ENCODE measurements around the gene MC2R. TPM values are rescaled to one million over a fixed set of nuclear protein-coding genes. Genes with fewer than 3 reads are reported as not detected.

The MC2R gene
- not detected for total RNA-seq
- long read RNA-seq, result 0 reads

- no peaks in the 10 kb centered on the region for H3K36me3 ChIP-seq
- no peak within 1 kb of the TSS for H3K27ac ChIP-seq
- H3K4me3 ChIP-seq, result no peak within 1 kb of the TSS
- H3K4me1 ChIP-seq, result no peaks in the 10 kb centered on the region
- intact Hi-C loops (cut with DNase I), result no loop called here
- ATAC-seq, result no peak
- no peak for DNase-seq
- no peak for TF ChIP-seq CTCF (IDR thresholded peaks at IDR 0.05)
- H3K9me3 ChIP-seq, result no peaks in the 10 kb centered on the region
- no peaks in the 10 kb centered on the region for H3K27me3 ChIP-seq
Measured at GRCh38 chr18:13915391-13915790, at the start of gene MC2R. MC2R (minus strand) TSS chr18:13915536; CDS start chr18:13885518, 30,018 bp downstream.

- Histone ChIP-seq H3K27me3 (no peaks in the 10 kb centered on the region), H3K4me1 (no peaks in the 10 kb centered on the region), H3K4me3 (no peak overlapping the region), H3K9me3 (no peaks in the 10 kb centered on the region), H3K27ac (no peak overlapping the region), H3K36me3 (no peaks in the 10 kb centered on the region)
- no peak for TF ChIP-seq CTCF (IDR thresholded peaks at IDR 0.05)
- DNase-seq (no peak), ATAC-seq (no peak)
- intact Hi-C loops (cut with DNase I), result no loop called here
Measured at GRCh38 chr18:13945811-13946210, 30.5 kb upstream of the MC2R start.

GRCh38 chr18:13943338-13943737, 28.0 kb upstream of the MC2R start:
- intact Hi-C loops (cut with DNase I), result no loop called here
- no peaks in the 10 kb centered on the region for H3K4me1 ChIP-seq
- no peaks in the 10 kb centered on the region for H3K36me3 ChIP-seq
- ATAC-seq, result no peak
- H3K27ac ChIP-seq, result no peak overlapping the region
- DNase-seq, result no peak
- no peak for TF ChIP-seq CTCF (IDR thresholded peaks at IDR 0.05)
- no peaks in the 10 kb centered on the region for H3K9me3 ChIP-seq
- no peaks in the 10 kb centered on the region for H3K27me3 ChIP-seq
- H3K4me3 ChIP-seq, result no peak overlapping the region

GRCh38 chr18:13940326-13940725, 25.0 kb upstream of the MC2R start:
- Histone ChIP-seq H3K4me3 (no peak overlapping the region), H3K9me3 (no peaks in the 10 kb centered on the region), H3K36me3 (no peaks in the 10 kb centered on the region), H3K27me3 (no peaks in the 10 kb centered on the region), H3K27ac (no peak overlapping the region), H3K4me1 (no peaks in the 10 kb centered on the region)
- DNase-seq (no peak), ATAC-seq (no peak)
- intact Hi-C loops (cut with DNase I), result no loop called here
- no peak for TF ChIP-seq CTCF (IDR thresholded peaks at IDR 0.05)

- Histone ChIP-seq H3K27me3 (no peaks in the 10 kb centered on the region), H3K27ac (no peak overlapping the region), H3K36me3 (no peaks in the 10 kb centered on the region), H3K4me1 (no peaks in the 10 kb centered on the region), H3K9me3 (no peaks in the 10 kb centered on the region), H3K4me3 (no peak overlapping the region)
- TF ChIP-seq CTCF (IDR thresholded peaks at IDR 0.05), result no peak
- no peak for DNase-seq
- intact Hi-C loops (cut with DNase I), result no loop called here
- no peak for ATAC-seq
Measured at GRCh38 chr18:13934676-13935075, 19.3 kb upstream of the MC2R start.

- no peak for TF ChIP-seq CTCF (IDR thresholded peaks at IDR 0.05)
- peak; percentile 7 for ATAC-seq
- intact Hi-C loops (cut with DNase I), result no loop called here
Measured at GRCh38 chr18:13934058-13934457, 18.7 kb upstream of the MC2R start.

More at GRCh38 chr18:13934058-13934457, 18.7 kb upstream of the MC2R start:
- no peak for DNase-seq
- Histone ChIP-seq H3K27ac (no peak overlapping the region), H3K36me3 (no peaks in the 10 kb centered on the region), H3K4me1 (no peaks in the 10 kb centered on the region), H3K4me3 (no peak overlapping the region), H3K9me3 (no peaks in the 10 kb centered on the region), H3K27me3 (no peaks in the 10 kb centered on the region)
